Aorta (tissue), 5 donors: Measurements from ENCODE around the gene ANXA6. TPM values are rescaled to one million over a fixed set of nuclear protein-coding genes. Genes with fewer than 3 reads are reported as not detected.
"Not testable (repeated sequence)": the region's sequence is repeated elsewhere in the genome, so short reads cannot be mapped to it uniquely, and the experiment has no call there.

Source experiments
- ATAC-seq: fragments of 200-7000 bp; cut with Tn5 transposase; one replicate; pipeline ENCODE4 v1.9.1; 2022; ENCODE audit warnings: moderate library complexity; ENCODE audit not compliant: low FRiP score
- DNase-seq, 2 donors: peaks; one replicate each; pipeline ENCODE4 v3.0.0-alpha.2; 2020
- H3K27ac ChIP-seq, 2 donors: one replicate each; pipeline ENCODE4 v1.5.1; 2013; ENCODE audit warnings: low read length in 2 of 2, mild to moderate bottlenecking in 2 of 2, moderate library complexity in 2 of 2, control low read depth in 1 of 2, inconsistent platforms in 1 of 2, low read depth in 1 of 2
- H3K27me3 ChIP-seq, 2 donors: one replicate each; pipeline ENCODE4 v1.6.1; 2013; ENCODE audit warnings: control low read depth in 1 of 2, low read length in 1 of 2, mild to moderate bottlenecking in 1 of 2, moderate library complexity in 1 of 2; ENCODE audit not compliant: insufficient read depth in 2 of 2, control insufficient read depth in 1 of 2
- H3K36me3 ChIP-seq, 2 donors: one replicate each; pipeline ENCODE4 v1.6.1; 2013; ENCODE audit warnings: control low read depth in 1 of 2, low read length in 1 of 2, mild to moderate bottlenecking in 1 of 2; ENCODE audit not compliant: insufficient read depth in 2 of 2, control insufficient read depth in 1 of 2
- H3K4me1 ChIP-seq, 2 donors: one replicate each; pipeline ENCODE4 v1.6.1; 2013; ENCODE audit warnings: low read length in 2 of 2, control low read depth in 1 of 2, mild to moderate bottlenecking in 1 of 2, moderate library complexity in 1 of 2; ENCODE audit not compliant: insufficient read depth in 2 of 2, control insufficient read depth in 1 of 2
- H3K4me3 ChIP-seq, 2 donors: one replicate each; pipeline ENCODE4 v1.5.1; 2013; ENCODE audit warnings: low read length in 2 of 2, control low read depth in 1 of 2, mild to moderate bottlenecking in 1 of 2
- H3K9me3 ChIP-seq: one replicate; pipeline ENCODE4 v1.6.1; 2013; ENCODE audit warnings: mild to moderate bottlenecking, low read length; ENCODE audit not compliant: control insufficient read depth
- WGBS, 2 donors: extraction: QIAGEN DNeasy Blood & Tissue Kit; methylation state at CpG; one replicate each; pipeline ENCODE4 v1.1.7; 2013; 5-methylcytosine and 5-hydroxymethylcytosine counted together
- intact Hi-C, 2 donors: fragments of 100-400 bp; cut with DNase I; formaldehyde crosslinking; loops; one replicate each; pipeline versions ENCODE4 v1.14.2 to v1.15.0; 2022
- polyA plus RNA-seq, 2 donors: library from polyadenylated mRNA; stranded (reverse); fragments of 200-250 nt; gene quantifications; one replicate each; pipeline ENCODE4 v1.2.3, GENCODE V29; 2013
- total RNA-seq, 2 donors: library from RNA; stranded (reverse); fragmentation: NEBNext Ultra II Directional; extraction: Animal tissue kit (Norgen Biotek cat#: 25700); gene quantifications; one replicate each; pipeline ENCODE4 v1.2.1, GENCODE V29; 2021
- donor health status: healthy with polysubstance abuse.
- donor health status: Bipolar disorder and iron deficiency.
- donor health status: DM: no; HTN: no; CAD: no.
- donor health status: DM: no; HTN: no; CAD: no.
- donor health status: DM: yes; HTN: yes; CAD: no.

ANXA6 gene
- total and polyA plus RNA-seq, 4 donors = 93.4 to 284 (median 232) TPM

DNA sequence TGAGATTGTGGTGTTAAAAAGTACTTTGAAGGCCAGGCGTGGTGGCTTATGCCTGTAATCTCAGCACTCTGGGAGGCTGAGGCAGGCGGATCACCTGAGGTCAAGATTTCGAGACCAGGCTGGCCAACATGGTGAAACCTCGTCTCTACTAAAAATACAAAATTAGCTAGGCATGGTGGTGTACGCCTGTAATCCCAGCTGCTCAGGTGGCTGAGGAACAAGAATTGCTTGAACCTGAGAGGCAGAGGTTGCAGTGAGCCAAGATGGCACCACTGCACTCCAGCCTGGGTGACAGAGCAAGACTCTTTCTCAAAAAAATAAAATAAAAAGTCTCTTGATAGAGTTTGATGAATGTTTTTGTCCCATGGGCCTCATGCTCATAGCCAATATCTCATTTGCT lies 18.7 kb upstream of the ANXA6 start:
- H3K36me3 ChIP-seq, ATAC-seq, DNase-seq, H3K4me1 ChIP-seq, H3K9me3 ChIP-seq, intact Hi-C loops, H3K4me3 ChIP-seq, H3K27me3 ChIP-seq, H3K27ac ChIP-seq: not testable (repeated sequence)
- WGBS, 2 donors = 93 to 96% methylated on average over 5 of the region's 5 CpGs

DNA sequence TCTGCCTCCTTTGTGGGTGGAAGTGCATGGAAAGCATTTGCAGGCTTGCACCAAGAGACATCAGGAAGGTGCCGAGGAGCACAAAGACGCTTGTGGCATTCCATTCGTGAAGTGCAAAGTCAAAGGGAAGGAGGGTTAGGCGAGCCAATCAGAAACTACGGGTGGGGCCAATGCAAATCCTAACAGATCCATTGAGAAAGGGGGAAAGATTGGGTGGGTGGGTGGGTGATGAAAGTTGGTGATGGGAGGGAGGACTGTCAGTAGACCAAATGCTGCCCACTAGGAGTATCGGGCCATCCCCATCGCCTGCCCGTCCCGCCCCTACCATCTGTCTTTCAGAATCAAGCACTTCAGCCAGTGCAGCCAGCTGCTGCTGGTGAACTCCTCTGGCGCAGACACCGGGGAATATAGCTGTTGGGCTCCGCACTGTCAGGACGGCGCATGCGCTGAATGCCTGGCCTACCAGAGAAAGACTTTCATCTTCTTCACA lies 17.1 kb upstream of the ANXA6 start:
- intact Hi-C loops = no loop called here
- no peaks in the 10 kb centered on the region for H3K9me3 ChIP-seq
- 48 to 49% methylated on average over 15 of the region's 15 CpGs for WGBS, 2 donors
- no peaks in the 10 kb centered on the region for H3K36me3 ChIP-seq
- H3K27me3 ChIP-seq = no peaks in the 10 kb centered on the region
- ATAC-seq = no peak
- no peaks in the 10 kb centered on the region for H3K4me1 ChIP-seq
- no peak overlapping the region for H3K4me3 ChIP-seq
- no peak overlapping the region for H3K27ac ChIP-seq
- DNase-seq = no peak

DNA sequence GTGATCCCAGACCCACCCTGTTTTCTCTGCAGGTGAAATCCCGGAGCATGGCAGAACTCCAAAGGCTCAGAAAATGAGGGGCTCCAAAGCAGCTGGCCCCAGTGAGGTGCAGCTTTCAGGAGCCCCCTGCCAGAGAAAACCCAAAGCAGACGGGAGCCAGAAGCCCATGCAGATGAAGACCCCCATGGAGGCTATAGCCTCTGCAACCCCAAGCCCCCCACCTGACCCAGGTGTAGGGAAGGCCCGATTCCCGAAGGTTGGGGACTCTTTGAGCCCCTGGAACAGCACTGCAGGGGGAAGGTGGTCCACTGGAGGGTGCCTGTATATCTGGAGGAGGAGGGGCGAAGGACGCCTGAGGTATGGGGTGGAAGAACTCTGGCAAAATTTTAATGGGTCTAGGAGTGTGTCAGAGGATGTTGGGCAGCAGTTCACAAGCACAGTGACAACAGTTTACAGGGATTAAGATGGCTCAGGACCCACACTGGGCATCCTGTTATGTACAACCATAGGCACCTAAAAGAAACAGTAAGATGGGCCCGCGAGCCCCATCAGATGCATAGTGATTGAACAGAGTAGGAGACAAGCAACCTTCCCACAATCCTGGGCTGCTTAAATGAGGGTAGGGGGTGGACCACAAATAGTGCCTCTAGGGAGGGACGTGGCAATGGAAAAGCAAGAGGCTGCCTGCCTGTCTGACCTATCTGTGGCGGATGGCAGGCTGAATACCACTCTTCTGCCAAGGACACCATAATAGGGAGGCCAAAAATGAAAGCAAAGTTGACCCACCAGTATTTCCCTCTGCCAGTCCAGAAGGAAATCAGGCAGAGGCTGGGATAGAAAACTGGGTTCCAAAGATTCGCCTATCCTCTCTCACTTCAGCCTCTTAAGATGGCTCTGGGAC lies 16.4 kb upstream of the ANXA6 start:
- intact Hi-C loops = no loop called here
- ATAC-seq (no peak), DNase-seq (no peak)
- H3K27me3 ChIP-seq = no peaks in the 10 kb centered on the region
- no peaks in the 10 kb centered on the region for H3K4me1 ChIP-seq
- H3K9me3 ChIP-seq = no peaks in the 10 kb centered on the region
- no peak overlapping the region for H3K4me3 ChIP-seq
- no peak overlapping the region for H3K27ac ChIP-seq
- WGBS, 2 donors = 77 to 80% methylated on average over 11 of the region's 11 CpGs
- no peaks in the 10 kb centered on the region for H3K36me3 ChIP-seq

DNA sequence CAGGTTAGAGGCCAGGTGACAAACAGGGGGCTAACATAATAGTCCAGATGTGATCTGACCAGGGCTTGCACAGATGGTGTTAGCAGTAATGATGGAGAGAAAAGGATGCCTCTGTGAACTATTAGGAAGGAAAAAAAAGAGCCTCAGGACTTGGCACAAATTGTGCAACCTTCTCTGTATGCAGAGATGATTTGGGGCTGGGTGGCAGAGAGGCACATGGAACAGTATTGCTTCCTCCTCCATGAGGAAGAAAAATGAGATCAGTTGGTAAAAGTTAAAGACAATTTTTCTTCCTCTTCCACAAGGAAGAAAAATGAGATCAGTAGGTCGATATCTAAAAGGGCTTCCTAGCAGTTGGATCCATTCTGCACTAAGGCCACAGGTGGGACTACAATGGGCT lies 13.9 kb upstream of the ANXA6 start:
- Histone ChIP-seq H3K27ac (no peak overlapping the region), H3K27me3 (no peaks in the 10 kb centered on the region), H3K4me3 (no peak overlapping the region), H3K36me3 (no peaks in the 10 kb centered on the region), H3K9me3 (no peaks in the 10 kb centered on the region), H3K4me1 (no peaks in the 10 kb centered on the region)
- intact Hi-C loops = no loop called here
- ATAC-seq (no peak), DNase-seq (no peak)
- WGBS, 2 donors = 59 to 85% methylated on average over 1 of the region's 1 CpG

DNA sequence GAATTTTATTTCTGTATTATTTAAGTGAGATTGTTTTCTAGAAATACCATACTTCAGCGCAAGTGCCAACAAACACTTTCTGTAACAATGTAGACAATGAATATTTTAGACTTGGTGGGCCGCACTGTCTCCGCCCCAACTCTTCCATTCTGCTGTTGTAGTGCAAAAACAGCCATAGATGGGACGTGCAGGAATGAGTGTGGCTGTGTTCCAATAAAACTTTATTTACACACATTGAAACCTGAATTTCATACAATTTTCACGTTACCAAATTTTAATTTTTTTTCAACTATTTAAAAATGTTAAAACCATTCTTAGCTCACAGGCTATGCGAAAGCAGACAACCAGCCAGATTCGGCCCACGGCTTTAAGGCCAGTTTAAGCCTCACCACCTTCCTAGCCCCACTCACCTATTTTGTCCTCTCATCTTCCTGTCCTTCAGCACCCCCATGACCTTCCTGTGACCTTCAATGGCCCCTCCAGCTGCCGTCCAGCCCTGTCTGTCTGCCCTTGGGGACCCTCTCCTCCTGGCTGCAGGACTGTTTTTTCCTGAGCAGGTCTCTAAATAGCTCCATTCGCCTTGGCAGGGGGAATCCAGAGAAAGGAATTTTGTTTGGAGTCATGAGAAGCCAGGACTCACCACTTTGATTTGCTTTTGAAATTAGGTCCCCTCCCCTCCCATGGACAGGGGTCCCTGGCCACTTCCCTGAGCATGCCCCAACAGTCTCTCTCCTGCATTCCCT lies 11.2 kb upstream of the ANXA6 start:
- intact Hi-C loops = loop anchor here (5.0 to 10.0 kb wide), 2 partner anchors 76 to 121 kb away; no protein-coding TSS in a partner anchor
- no peak overlapping the region for H3K4me3 ChIP-seq
- H3K36me3 ChIP-seq = no peaks in the 10 kb centered on the region
- no peaks in the 10 kb centered on the region for H3K27me3 ChIP-seq
- ATAC-seq (no peak), DNase-seq (no peak)
- no peak overlapping the region for H3K27ac ChIP-seq
- 64 to 74% methylated on average over 10 of the region's 10 CpGs for WGBS, 2 donors
- no peaks in the 10 kb centered on the region for H3K9me3 ChIP-seq
- H3K4me1 ChIP-seq = no peaks in the 10 kb centered on the region

DNA sequence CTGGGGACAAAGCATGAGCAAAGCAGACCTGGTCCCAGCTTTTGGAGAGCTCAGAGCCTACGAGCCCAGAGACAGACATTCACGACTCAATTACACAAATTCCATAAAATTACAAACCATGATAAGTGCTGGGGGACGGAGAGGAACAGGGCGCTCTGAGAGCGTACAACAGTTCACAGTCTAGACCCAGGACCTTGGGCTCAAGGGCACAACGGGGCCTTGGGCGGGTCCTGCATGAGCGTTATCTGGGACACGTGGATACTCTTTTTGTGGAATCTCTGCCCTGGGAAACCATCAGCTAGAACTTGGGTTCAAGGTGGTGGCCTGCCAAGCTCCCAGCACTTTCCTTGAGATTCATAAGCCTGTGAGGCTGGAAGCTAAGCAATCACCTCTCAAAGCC lies 9.4 kb upstream of the ANXA6 start:
- Histone ChIP-seq H3K4me3 (no peak overlapping the region), H3K27me3 (no peaks in the 10 kb centered on the region), H3K4me1 (no peaks in the 10 kb centered on the region), H3K36me3 (no peaks in the 10 kb centered on the region), H3K9me3 (no peaks in the 10 kb centered on the region), H3K27ac (no peak overlapping the region)
- DNase-seq (no peak), ATAC-seq (no peak)
- intact Hi-C loops = loop anchor here (5.0 to 10.0 kb wide), 2 partner anchors 78 to 120 kb away; no protein-coding TSS in a partner anchor
- 87 to 92% methylated on average over 9 of the region's 9 CpGs for WGBS, 2 donors

DNA sequence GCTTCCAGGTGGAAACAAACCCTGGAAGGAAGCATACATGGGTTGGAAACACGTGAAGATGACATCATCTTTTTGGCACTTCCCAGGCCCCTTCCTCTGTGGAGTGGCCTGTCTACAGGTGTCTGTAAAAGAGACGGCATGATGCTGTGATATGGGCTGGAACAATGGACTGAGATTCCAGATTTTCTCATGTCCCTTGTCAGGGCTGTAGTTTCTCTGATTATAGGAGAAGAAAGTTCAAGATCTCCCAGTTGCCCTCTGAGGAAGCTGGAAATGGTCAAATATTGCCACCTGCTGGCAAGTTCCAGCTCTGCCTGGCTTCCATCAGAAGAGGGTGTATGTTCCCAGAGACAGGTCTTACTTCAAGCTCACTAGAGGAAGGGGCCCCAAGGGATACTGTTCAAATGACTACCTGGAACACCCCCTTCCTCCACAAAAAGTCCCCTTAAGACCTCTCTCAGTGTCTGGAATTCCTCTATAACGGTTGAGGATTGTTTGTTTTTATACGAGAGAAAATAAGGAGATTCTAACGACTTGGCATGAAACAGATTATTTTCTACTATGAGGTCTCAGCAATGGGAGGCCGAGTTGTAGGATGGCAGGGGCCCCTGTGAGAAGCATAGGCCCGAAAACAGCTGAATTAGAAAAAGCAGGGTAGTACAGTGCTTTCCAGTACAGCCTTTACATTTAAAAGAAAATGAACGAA lies 7.3 kb upstream of the ANXA6 start:
- no peaks in the 10 kb centered on the region for H3K4me1 ChIP-seq
- H3K9me3 ChIP-seq = no peaks in the 10 kb centered on the region
- ATAC-seq = peak; percentile 87
- no peaks in the 10 kb centered on the region for H3K36me3 ChIP-seq
- peak; percentile 72 to 85 for DNase-seq
- H3K27ac ChIP-seq = no peak overlapping the region
- no peaks in the 10 kb centered on the region for H3K27me3 ChIP-seq
- intact Hi-C loops = loop anchor here (1.0 to 10.0 kb wide), 5 partner anchors 38 to 158 kb away; no protein-coding TSS in a partner anchor
- 30 to 31% methylated on average over 8 of the region's 8 CpGs for WGBS, 2 donors
- H3K4me3 ChIP-seq = no peak overlapping the region

DNA sequence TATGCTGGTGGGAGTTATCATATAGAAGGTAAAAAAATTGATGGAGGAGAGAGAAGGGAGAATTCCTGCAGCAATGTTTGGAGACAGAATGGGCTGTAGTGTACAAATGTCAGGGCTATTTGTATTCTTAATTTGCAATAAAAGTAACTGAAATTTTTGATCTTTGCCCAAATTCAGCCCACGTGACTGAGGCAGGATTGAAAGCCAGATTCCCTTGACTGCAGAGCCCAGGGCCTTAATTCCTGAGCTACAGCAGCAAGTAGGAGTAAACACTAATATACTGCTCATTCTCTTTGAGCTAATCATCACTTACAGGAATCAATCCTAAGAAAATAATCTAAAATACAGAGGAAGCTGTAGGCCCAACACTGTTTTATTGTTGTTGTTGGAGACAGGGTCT lies 5.2 kb upstream of the ANXA6 start:
- ATAC-seq (no peak), DNase-seq (no peak)
- Histone ChIP-seq H3K36me3 (no peaks in the 10 kb centered on the region), H3K27me3 (no peaks in the 10 kb centered on the region), H3K27ac (no peak overlapping the region), H3K4me3 (no peak overlapping the region), H3K9me3 (no peaks in the 10 kb centered on the region), H3K4me1 (no peaks in the 10 kb centered on the region)
- 13 to 30% methylated on average over 1 of the region's 1 CpG for WGBS, 2 donors
- intact Hi-C loops = loop anchor here in 1 of 2 donors (5.0 to 10.0 kb wide), 2 partner anchors 82 to 155 kb away; no protein-coding TSS in a partner anchor
